Measurements from ENCODE around the gene PRPF40A. TPM values are rescaled to one million over a fixed set of nuclear protein-coding genes. Genes with fewer than 3 reads are reported as not detected.

PRPF40A gene
- total RNA-seq, 4 donors from 2014 or later = 55.4 to 72.7 (median 68.6) TPM

GRCh38 chr2:152609699-152610098, 107.6 kb downstream of the PRPF40A start:
- Histone ChIP-seq H3K9me3 (no peaks in the 10 kb centered on the region), H3K36me3 (peaks cover 0 to 5% of the 10 kb centered on the region in 2 donors), H3K27ac (no peak overlapping the region), H3K27me3 (no peaks in the 10 kb centered on the region), H3K4me1 (peaks cover 0 to 4% (median 3%) of the 10 kb centered on the region in 3 donors), H3K4me3 (no peak overlapping the region)
- ATAC-seq = no peak
- TF ChIP-seq EP300 (IDR thresholded peaks at IDR 0.05) (no peak), POLR2AphosphoS5 (IDR thresholded peaks at IDR 0.05) (no peak), CTCF (IDR thresholded peaks at IDR 0.05) (no peak), POLR2A (IDR thresholded peaks at IDR 0.05) (no peak)
- WGBS, 2 donors (ENCODE audit: low coverage in 1 of 2) = 88% methylated on average over 1 of the region's 1 CpG

DNA sequence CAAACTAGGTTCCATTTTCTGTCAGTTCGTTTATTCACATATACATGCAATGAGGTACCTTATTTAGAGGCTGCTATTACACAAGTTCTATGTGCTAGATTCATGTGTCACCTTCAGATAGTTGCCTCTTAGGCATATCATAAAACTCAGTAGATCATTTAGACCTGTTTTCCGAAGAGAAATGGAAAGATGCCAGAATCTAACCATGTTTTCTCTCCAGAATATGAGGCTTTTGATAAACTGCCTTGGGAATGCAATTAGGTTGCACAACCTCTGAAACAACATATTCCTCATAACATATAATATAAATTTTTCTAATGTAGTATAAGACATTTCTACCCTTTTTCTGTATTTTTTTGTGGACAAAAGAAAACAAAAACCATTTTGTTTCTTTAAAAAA, 108.1 kb downstream of the PRPF40A start:
- H3K36me3 ChIP-seq = peaks cover 0 to 4% of the 10 kb centered on the region in 2 donors
- WGBS, 2 donors (ENCODE audit: low coverage in 1 of 2) = 67 to 79% methylated on average over 2 of the region's 2 CpGs
- no peak overlapping the region for H3K27ac ChIP-seq
- no peaks in the 10 kb centered on the region for H3K9me3 ChIP-seq
- ATAC-seq = no peak
- peaks cover 0 to 4% (median 3%) of the 10 kb centered on the region in 3 donors for H3K4me1 ChIP-seq
- H3K27me3 ChIP-seq = no peaks in the 10 kb centered on the region
- no peak overlapping the region for H3K4me3 ChIP-seq
- TF ChIP-seq EP300 (IDR thresholded peaks at IDR 0.05) (no peak), CTCF (IDR thresholded peaks at IDR 0.05) (no peak), POLR2A (IDR thresholded peaks at IDR 0.05) (no peak), POLR2AphosphoS5 (IDR thresholded peaks at IDR 0.05) (no peak)

- Histone ChIP-seq H3K27ac (no peak overlapping the region), H3K4me1 (peaks cover 0 to 4% (median 3%) of the 10 kb centered on the region in 3 donors), H3K4me3 (no peak overlapping the region), H3K27me3 (no peaks in the 10 kb centered on the region), H3K9me3 (no peaks in the 10 kb centered on the region), H3K36me3 (peaks cover 0 to 4% of the 10 kb centered on the region in 2 donors)
- TF ChIP-seq CTCF (IDR thresholded peaks at IDR 0.05) = no peak
- TF ChIP-seq POLR2AphosphoS5 (IDR thresholded peaks at IDR 0.05) = no peak
- no peak for TF ChIP-seq POLR2A (IDR thresholded peaks at IDR 0.05)
- TF ChIP-seq EP300 (IDR thresholded peaks at IDR 0.05) = no peak
- no peak for ATAC-seq
- WGBS, 2 donors (ENCODE audit: low coverage in 1 of 2) = 86 to 100% methylated on average over 3 to 6 of the region's 7 CpGs
Measured at GRCh38 chr2:152607793-152608300, 109.4 kb downstream of the PRPF40A start.

DNA sequence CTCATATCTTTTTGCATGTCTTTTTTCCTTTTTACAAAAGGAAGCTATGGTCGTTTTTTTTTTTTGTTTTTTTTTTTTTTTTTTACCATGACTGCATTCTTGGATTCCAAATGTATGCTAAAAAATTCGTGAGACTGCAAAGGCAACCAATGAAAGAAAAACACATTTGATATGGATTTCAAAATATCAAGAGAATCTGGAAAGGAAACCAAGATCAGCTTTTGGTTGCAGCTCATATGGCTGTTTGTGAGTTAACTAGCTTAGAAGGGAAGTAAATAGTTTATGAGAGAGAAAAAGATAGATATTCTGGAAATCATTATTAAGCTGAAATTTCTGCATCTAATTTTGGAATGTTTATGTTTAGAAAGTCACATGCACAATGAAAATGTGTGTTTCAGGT, 110.3 kb downstream of the PRPF40A start:
- peaks cover 0 to 3% (median under 1%) of the 10 kb centered on the region in 3 donors for H3K4me1 ChIP-seq
- H3K9me3 ChIP-seq = no peaks in the 10 kb centered on the region
- H3K27ac ChIP-seq = no peak overlapping the region
- no peaks in the 10 kb centered on the region for H3K27me3 ChIP-seq
- H3K36me3 ChIP-seq = peaks cover 0 to under 1% of the 10 kb centered on the region in 2 donors
- no peak overlapping the region for H3K4me3 ChIP-seq
- WGBS, 2 donors (ENCODE audit: low coverage in 1 of 2) = 19 to 68% methylated on average over 2 of the region's 2 CpGs
- TF ChIP-seq POLR2A (IDR thresholded peaks at IDR 0.05) (no peak), CTCF (IDR thresholded peaks at IDR 0.05) (no peak), POLR2AphosphoS5 (IDR thresholded peaks at IDR 0.05) (no peak), EP300 (IDR thresholded peaks at IDR 0.05) (no peak)
- ATAC-seq = no peak

DNA sequence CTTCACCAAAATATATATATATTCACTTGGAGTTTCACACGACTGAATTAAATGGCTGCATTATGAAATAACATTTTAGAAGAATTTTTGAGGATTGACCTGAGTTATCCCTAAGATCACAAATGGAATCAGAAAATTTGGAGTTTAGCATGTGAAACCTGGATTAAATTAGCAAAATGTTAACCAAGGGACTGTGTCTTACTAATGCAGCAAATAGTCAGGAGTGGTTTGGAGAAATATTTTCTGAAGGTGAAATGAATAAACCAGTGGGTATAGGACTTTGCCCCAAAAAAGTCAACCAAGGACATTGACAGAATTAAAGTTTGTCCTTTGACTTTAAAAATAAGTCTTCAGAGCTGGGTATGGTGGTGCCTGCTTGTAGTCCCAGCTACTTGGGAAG, 111.2 kb downstream of the PRPF40A start:
- H3K27me3 ChIP-seq = no peaks in the 10 kb centered on the region
- no peak for ATAC-seq
- H3K36me3 ChIP-seq = no peaks in the 10 kb centered on the region
- no peak overlapping the region for H3K27ac ChIP-seq
- no peaks in the 10 kb centered on the region for H3K4me1 ChIP-seq
- 82 to 91% methylated on average over 1 of the region's 1 CpG for WGBS, 2 donors (ENCODE audit: low coverage in 1 of 2)
- TF ChIP-seq CTCF (IDR thresholded peaks at IDR 0.05) (no peak), EP300 (IDR thresholded peaks at IDR 0.05) (no peak), POLR2AphosphoS5 (IDR thresholded peaks at IDR 0.05) (no peak), POLR2A (IDR thresholded peaks at IDR 0.05) (no peak)
- H3K9me3 ChIP-seq = no peaks in the 10 kb centered on the region
- H3K4me3 ChIP-seq = no peak overlapping the region

Data from gastroesophageal sphincter (tissue), 4 donors.